Measurements from ENCODE around the gene PLEKHA6.

DNA sequence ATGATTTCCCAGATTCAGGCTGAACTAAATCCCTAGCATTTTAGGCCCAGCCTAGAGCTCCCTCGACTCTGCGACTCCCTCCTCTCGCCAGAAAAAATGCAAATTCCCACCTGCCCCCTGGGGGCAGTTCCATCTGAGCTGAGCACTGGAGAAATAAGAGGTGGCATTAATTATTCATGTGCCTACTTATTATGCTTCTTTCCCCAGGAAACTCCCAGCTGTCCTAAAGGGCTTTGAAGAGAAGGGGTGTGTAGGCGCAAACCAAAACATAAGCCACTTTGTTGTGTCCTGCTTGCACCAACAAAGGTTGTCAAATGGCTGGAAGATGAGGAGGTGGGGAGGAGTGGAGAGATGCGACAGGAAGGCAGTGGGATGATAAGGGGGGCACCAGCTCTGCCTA, 104.5 kb downstream of the PLEKHA6 start:
- peak; percentile 4; the same call in 1 of the 2 replicates for TF ChIP-seq SP1 (IDR thresholded peaks at IDR 0.05; ENCODE audit: low read depth, low read length)
- no peak for TF ChIP-seq CHD1 (IDR thresholded peaks at IDR 0.05; ENCODE audit: low read depth, low read length)
- peak; percentile 41 for TF ChIP-seq ASH2L (IDR thresholded peaks at IDR 0.05; ENCODE audit: low read length)
- TF ChIP-seq POLR2AphosphoS5 (IDR thresholded peaks at IDR 0.05; ENCODE audit: low read depth, low read length), result no peak
- TF ChIP-seq TAF7 (optimal IDR thresholded peaks at IDR 0.05; ENCODE audit: borderline replicate concordance, low read depth, low read length), result no peak
- TF ChIP-seq EP300 (IDR thresholded peaks at IDR 0.05; ENCODE audit: borderline replicate concordance in 1 of 2, low read depth in 2 of 2, low read length in 2 of 2), result no peak; a peak in 1 of 3 replicates
- TF ChIP-seq CTCF (IDR thresholded peaks at IDR 0.05; ENCODE audit: control extremely low read depth in 1 of 3, insufficient read depth in 1 of 3, low read depth in 1 of 3, low read length in 3 of 3), result no peak
- no peak for TF ChIP-seq POU5F1 (IDR thresholded peaks at IDR 0.05; ENCODE audit: low read depth, low read length)
- no peak for TF ChIP-seq KDM1A (IDR thresholded peaks at IDR 0.05; ENCODE audit: borderline replicate concordance, low read length)
- TF ChIP-seq POLR2A (IDR thresholded peaks at IDR 0.05; ENCODE audit: control extremely low read depth in 1 of 2, low read depth in 2 of 2, low read length in 2 of 2), result no peak; a peak in 1 of 3 replicates
- TF ChIP-seq HDAC6 (IDR thresholded peaks at IDR 0.05; ENCODE audit: low read depth, low read length), result no peak
